Fibroblast of lung (primary cell): Measurements from ENCODE around the gene ATAT1. TPM values are rescaled to one million over a fixed set of nuclear protein-coding genes. Genes with fewer than 3 reads are reported as not detected.

Experiments used
- DNase-seq, 2 donors: peaks; one replicate each; pipeline versions ENCODE4 v3.0.0 to v3.0.0-alpha.2; 2010; ENCODE audit warnings: low read depth in 2 of 2
- H2AFZ ChIP-seq: 2 replicates; pipeline ENCODE4 v1.5.1; 2012; ENCODE audit warnings: low read length, control low read depth, inconsistent platforms
- H3K27ac ChIP-seq: 2 replicates; pipeline ENCODE4 v1.5.1; 2011; ENCODE audit warnings: low read length, control low read depth; ENCODE audit not compliant: insufficient read depth
- H3K27me3 ChIP-seq: 2 replicates; pipeline ENCODE4 v1.5.1; 2011; ENCODE audit warnings: mild to moderate bottlenecking, low read length; ENCODE audit not compliant: control insufficient read depth, insufficient read depth
- H3K36me3 ChIP-seq: 2 replicates; pipeline ENCODE4 v1.5.1; 2011; ENCODE audit warnings: low read length; ENCODE audit not compliant: control insufficient read depth, insufficient read depth
- H3K4me1 ChIP-seq: 2 replicates; pipeline ENCODE4 v1.5.1; 2011; ENCODE audit warnings: low read length; ENCODE audit not compliant: control insufficient read depth, insufficient read depth; ENCODE audit errors: extremely low read depth
- H3K4me2 ChIP-seq: 2 replicates; pipeline ENCODE4 v1.5.1; 2011; ENCODE audit warnings: low read length, control low read depth; ENCODE audit not compliant: insufficient read depth; ENCODE audit errors: extremely low read depth
- H3K4me3 ChIP-seq, 4 experiments: fragments of 200-600 bp in 1 of 4; sonication (generic) in 1 of 4; replicated peaks in 1 of 4; 2 replicates each; pipeline ENCODE4 v1.5.1; 2011 to 2016; ENCODE audit warnings: low read length in 4 of 4, low read depth in 3 of 4, mild to moderate bottlenecking in 3 of 4, control low read depth in 2 of 4, inconsistent platforms in 1 of 4, mixed read lengths in 1 of 4; ENCODE audit not compliant: insufficient read depth in 1 of 4; ENCODE audit errors: control extremely low read depth in 1 of 4
- H3K79me2 ChIP-seq: 2 replicates; pipeline ENCODE4 v1.5.1; 2012; ENCODE audit warnings: mild to moderate bottlenecking, low read length, inconsistent platforms; ENCODE audit not compliant: control insufficient read depth, insufficient read depth
- H3K9ac ChIP-seq: 2 replicates; pipeline ENCODE4 v1.5.1; 2011; ENCODE audit warnings: mild to moderate bottlenecking, low read length, control low read depth; ENCODE audit not compliant: insufficient read depth
- H3K9me3 ChIP-seq: 2 replicates; pipeline ENCODE4 v1.5.1; 2012; ENCODE audit warnings: low read depth, low read length; ENCODE audit not compliant: control insufficient read depth, insufficient read depth
- H4K20me1 ChIP-seq: 2 replicates; pipeline ENCODE4 v1.5.1; 2011; ENCODE audit warnings: low read length; ENCODE audit not compliant: control insufficient read depth, insufficient read depth; ENCODE audit errors: extremely low read depth
- CTCF ChIP-seq, 2 donors: IDR thresholded peaks in 1 of 2; conservative IDR thresholded peaks in 1 of 2; 1 replicate in 1 of 2; 2 replicates in 1 of 2; pipeline ENCODE4 v1.5.1; 2011 to 2012; ENCODE audit warnings: low read length in 2 of 2, control low read depth in 1 of 2, inconsistent platforms in 1 of 2, low read depth in 1 of 2, mild to moderate bottlenecking in 1 of 2
- EZH2 ChIP-seq: IDR thresholded peaks from 2 replicates; pipeline ENCODE4 v1.5.1; 2012; ENCODE audit warnings: low read length, control low read depth, mild to moderate bottlenecking; ENCODE audit errors: missing control alignments
- polyA plus RNA-seq, 2 donors: library from polyadenylated mRNA; depleted of rRNA in 1 of 2; stranded (reverse) in 1 of 2; unstranded in 1 of 2; fragments of >200 nt; gene quantifications; 2 replicates each; pipeline ENCODE4 v1.2.1, GENCODE V29; 2011 to 2012; ENCODE audit warnings: missing spikeins in 1 of 2
- total RNA-seq: library from RNA; depleted of rRNA; stranded (reverse); fragments of >200 nt; gene quantifications from 2 replicates; pipeline ENCODE4 v1.2.1, GENCODE V29; 2014

ATAT1 gene
- total and polyA plus RNA-seq, 2 donors (not counting 1 experiment from before 2014, with no cell fraction given): 5.1 to 6.8 TPM

DNA sequence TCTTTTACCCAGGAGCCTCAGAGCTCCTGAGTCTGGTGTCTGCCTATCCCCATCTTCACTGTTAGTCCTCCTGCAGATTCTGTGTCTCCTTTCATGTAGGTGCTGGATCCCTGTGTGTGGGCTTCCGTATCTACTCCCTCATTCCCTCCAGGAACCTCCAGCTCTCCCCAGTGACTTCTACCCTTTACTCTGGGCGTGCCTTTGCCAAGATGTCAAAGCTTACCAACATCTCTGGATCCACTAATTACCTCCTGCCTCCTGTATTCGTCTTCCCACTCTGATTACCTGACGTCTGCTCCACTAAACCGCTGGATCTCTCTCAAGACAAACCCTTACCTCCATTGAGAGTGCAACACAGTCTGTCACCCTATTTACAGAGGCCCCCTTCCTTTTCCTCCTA, 18.1 kb downstream of the ATAT1 start:
- H3K36me3 ChIP-seq: peaks cover 4% of the 10 kb centered on the region
- H3K79me2 ChIP-seq: peaks cover 11% of the 10 kb centered on the region
- no peak overlapping the region for H3K27ac ChIP-seq
- no peak overlapping the region for H3K4me3 ChIP-seq
- H3K4me2 ChIP-seq: no peak overlapping the region
- H2AFZ ChIP-seq: no peak overlapping the region
- no peak for DNase-seq
- H4K20me1 ChIP-seq: no peaks in the 10 kb centered on the region
- no peaks in the 10 kb centered on the region for H3K27me3 ChIP-seq
- peaks cover 4% of the 10 kb centered on the region for H3K4me1 ChIP-seq
- TF ChIP-seq CTCF (conservative IDR thresholded peaks at IDR 0.05 in 1 of 2, IDR thresholded peaks at IDR 0.05 in 1 of 2; ENCODE audit: low read depth in 1 of 2, low read length in 2 of 2) (no peak), EZH2 (no peak)
- no peak overlapping the region for H3K9ac ChIP-seq
- H3K9me3 ChIP-seq: no peaks in the 10 kb centered on the region

DNA sequence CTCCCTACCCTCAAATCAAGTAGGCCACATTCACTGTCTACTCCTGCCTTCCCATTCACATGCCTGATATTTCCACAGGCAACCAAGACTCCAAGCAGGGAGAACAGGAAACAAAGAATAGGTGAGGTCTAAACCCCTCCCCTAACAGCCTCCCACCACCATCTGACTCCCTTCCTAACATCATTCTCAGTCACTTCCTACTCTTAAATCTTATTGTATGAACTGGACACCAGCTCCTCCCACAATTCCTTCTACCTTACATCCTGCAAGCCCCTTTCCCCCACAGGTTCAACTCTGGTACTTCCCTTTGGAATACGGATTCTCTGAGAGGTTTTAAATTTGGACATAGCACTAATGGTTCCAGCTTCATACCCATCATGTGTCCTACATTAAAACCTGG, 19.3 kb downstream of the ATAT1 start:
- H3K9ac ChIP-seq: no peak overlapping the region
- DNase-seq: no peak
- H4K20me1 ChIP-seq: no peaks in the 10 kb centered on the region
- H3K79me2 ChIP-seq: peaks cover 11% of the 10 kb centered on the region
- no peaks in the 10 kb centered on the region for H3K27me3 ChIP-seq
- H2AFZ ChIP-seq: no peak overlapping the region
- TF ChIP-seq EZH2: no peak
- TF ChIP-seq CTCF (conservative IDR thresholded peaks at IDR 0.05 in 1 of 2, IDR thresholded peaks at IDR 0.05 in 1 of 2; ENCODE audit: low read depth in 1 of 2, low read length in 2 of 2): no peak
- H3K27ac ChIP-seq: no peak overlapping the region
- H3K36me3 ChIP-seq: peaks cover 4% of the 10 kb centered on the region
- H3K4me3 ChIP-seq: no peak overlapping the region
- H3K4me2 ChIP-seq: no peak overlapping the region
- no peaks in the 10 kb centered on the region for H3K9me3 ChIP-seq
- peaks cover 4% of the 10 kb centered on the region for H3K4me1 ChIP-seq

DNA sequence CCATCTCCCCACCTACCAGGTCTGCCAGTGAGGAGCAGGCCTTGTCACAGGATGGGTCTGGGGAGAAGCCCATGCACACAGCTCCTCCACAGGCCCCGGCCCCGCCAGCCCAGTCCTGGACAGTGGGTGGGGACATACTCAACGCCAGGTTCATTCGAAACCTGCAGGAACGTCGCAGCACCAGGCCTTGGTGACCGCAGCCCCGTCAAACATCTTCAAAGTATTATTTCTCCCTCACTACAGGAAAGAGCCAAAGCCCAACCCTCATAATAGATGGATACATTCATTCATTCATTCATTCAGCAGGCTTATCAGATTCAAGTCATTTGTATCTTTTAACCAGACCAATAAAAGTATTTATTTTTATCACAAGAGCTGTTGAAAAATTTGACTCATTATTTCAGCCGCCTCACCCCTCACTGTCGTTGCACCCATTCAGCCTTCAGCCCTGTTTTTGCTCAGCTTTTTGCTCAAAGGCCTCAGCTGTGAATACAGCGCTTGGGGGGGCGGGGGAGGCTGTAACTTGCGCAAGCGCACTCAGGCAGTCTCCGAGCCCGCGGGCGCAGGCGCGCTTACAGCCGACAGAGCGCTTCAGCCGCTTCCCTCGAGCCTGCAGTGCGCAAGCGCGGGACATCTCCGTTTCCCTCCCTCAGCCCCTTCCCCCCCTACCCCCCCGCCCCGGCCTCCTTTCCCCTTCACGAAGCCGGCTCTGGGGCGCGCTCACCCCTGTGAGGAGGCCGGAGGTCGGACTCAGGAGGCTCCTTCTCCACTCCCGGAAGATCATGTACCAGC, 20.0 kb downstream of the ATAT1 start, which contains the start of gene C6orf136:
C6orf136 (plus strand) TSS at position 684 of the 792 bp plus-strand sequence; CDS start at position 783, 99 bp downstream.
- peak within 1 kb of the TSS; percentile 80 for H3K9ac ChIP-seq
- peak; percentile 82 to 92 for DNase-seq
- peaks cover 11% of the 10 kb centered on the region for H3K79me2 ChIP-seq
- no peaks in the 10 kb centered on the region for H3K9me3 ChIP-seq
- H3K36me3 ChIP-seq: peaks cover 4% of the 10 kb centered on the region
- no peak for TF ChIP-seq EZH2
- no peak for TF ChIP-seq CTCF (conservative IDR thresholded peaks at IDR 0.05 in 1 of 2, IDR thresholded peaks at IDR 0.05 in 1 of 2; ENCODE audit: low read depth in 1 of 2, low read length in 2 of 2)
- peak within 1 kb of the TSS; percentile 82 to 97 (median 96) for H3K4me3 ChIP-seq
- no peaks in the 10 kb centered on the region for H3K27me3 ChIP-seq
- H2AFZ ChIP-seq: peak within 1 kb of the TSS; percentile 85
- H3K27ac ChIP-seq: peak within 1 kb of the TSS; percentile 72
- no peaks in the 10 kb centered on the region for H4K20me1 ChIP-seq
- peak within 1 kb of the TSS; percentile 83 for H3K4me2 ChIP-seq
- H3K4me1 ChIP-seq: peaks cover 4% of the 10 kb centered on the region
